Gastrocnemius medialis (tissue), 4 donors: Measurements from ENCODE around the gene HCAR1.
"Not testable (repeated sequence)": the region's sequence is repeated elsewhere in the genome, so short reads cannot be mapped to it uniquely, and the experiment has no call there.

Experiments
- POLR2A ChIP-seq, 2 donors: fragments of 450-650 bp; IDR thresholded peaks; one replicate each; pipeline ENCODE4 v1.6.1; 2017; ENCODE audit warnings: antibody characterized with exemption in 2 of 2, mild to moderate bottlenecking in 2 of 2, moderate library complexity in 2 of 2
- TF ChIP-seq, protein P1 (sequence below), 5 experiments: fragments of 450-650 bp in 3 of 5; fragments of 200-600 bp in 2 of 5; sonication (generic) in 2 of 5; IDR thresholded peaks in 4 of 5; conservative IDR thresholded peaks in 1 of 5; 1 replicate in 4 of 5; 2 replicates in 1 of 5; pipeline ENCODE4 v1.5.1; 2016 to 2019; ENCODE audit warnings: antibody characterized with exemption in 5 of 5, mild to moderate bottlenecking in 3 of 5, moderate library complexity in 3 of 5

DNA sequence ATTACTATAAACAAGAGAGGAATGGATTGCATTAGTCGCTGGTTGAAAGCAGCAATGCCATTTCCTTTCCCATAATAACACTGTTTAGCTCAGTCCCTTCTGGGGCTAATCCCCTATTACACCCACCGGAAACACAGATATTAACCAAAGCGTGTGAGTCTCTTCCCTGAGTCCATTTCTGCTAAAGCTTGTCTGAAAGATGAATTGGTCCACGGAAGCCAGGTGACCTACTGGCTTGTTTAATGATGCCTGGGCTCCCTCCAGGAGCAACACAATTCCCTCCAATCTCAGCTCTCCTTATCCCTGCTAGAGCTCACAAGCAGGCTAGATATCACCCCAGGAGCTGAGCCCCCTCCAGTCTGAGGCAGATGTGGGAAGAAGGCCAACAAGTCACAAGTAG, 29.2 kb downstream of the HCAR1 start:
- not testable (repeated sequence) for TF ChIP-seq POLR2A (IDR thresholded peaks at IDR 0.05)
- TF ChIP-seq, protein P1, sequence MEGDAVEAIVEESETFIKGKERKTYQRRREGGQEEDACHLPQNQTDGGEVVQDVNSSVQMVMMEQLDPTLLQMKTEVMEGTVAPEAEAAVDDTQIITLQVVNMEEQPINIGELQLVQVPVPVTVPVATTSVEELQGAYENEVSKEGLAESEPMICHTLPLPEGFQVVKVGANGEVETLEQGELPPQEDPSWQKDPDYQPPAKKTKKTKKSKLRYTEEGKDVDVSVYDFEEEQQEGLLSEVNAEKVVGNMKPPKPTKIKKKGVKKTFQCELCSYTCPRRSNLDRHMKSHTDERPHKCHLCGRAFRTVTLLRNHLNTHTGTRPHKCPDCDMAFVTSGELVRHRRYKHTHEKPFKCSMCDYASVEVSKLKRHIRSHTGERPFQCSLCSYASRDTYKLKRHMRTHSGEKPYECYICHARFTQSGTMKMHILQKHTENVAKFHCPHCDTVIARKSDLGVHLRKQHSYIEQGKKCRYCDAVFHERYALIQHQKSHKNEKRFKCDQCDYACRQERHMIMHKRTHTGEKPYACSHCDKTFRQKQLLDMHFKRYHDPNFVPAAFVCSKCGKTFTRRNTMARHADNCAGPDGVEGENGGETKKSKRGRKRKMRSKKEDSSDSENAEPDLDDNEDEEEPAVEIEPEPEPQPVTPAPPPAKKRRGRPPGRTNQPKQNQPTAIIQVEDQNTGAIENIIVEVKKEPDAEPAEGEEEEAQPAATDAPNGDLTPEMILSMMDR (IDR thresholded peaks at IDR 0.05 in 4 of 5, conservative IDR thresholded peaks at IDR 0.05 in 1 of 5), result not testable (repeated sequence)
